Testis (tissue), 3 donors: ENCODE measurements around the gene YEATS4. TPM values are rescaled to one million over a fixed set of nuclear protein-coding genes. Genes with fewer than 3 reads are reported as not detected.

ENCODE experiments used
- DNase-seq: peaks from one replicate; pipeline ENCODE4 v3.0.0-alpha.2; 2019
- H3K27ac ChIP-seq, 2 donors: fragments of 200-600 bp; sonication (generic); one replicate each; pipeline ENCODE4 v1.5.1; 2019
- H3K27me3 ChIP-seq: fragments of 200-600 bp; sonication (generic); one replicate; pipeline ENCODE4 v1.5.1; 2019
- H3K36me3 ChIP-seq: fragments of 200-600 bp; sonication (generic); one replicate; pipeline ENCODE4 v1.5.1; 2017; ENCODE audit warnings: low read depth; ENCODE audit errors: missing control alignments
- H3K4me1 ChIP-seq: fragments of 200-600 bp; sonication (generic); one replicate; pipeline ENCODE4 v1.5.1; 2019
- H3K4me3 ChIP-seq, 2 donors: fragments of 200-600 bp; sonication (generic); one replicate each; pipeline ENCODE4 v1.5.1; 2017 to 2019
- H3K9me3 ChIP-seq: fragments of 200-600 bp; sonication (generic); one replicate; pipeline ENCODE4 v1.5.1; 2017
- POLR2A ChIP-seq: fragments of 450-650 bp; IDR thresholded peaks from one replicate; pipeline ENCODE4 v1.6.1; 2017; ENCODE audit warnings: antibody characterized with exemption, mild to moderate bottlenecking, moderate library complexity
- WGBS, 2 donors: methylation state at CpG; one replicate each; pipeline ENCODE4 v1.1.5; 2018; 5-methylcytosine and 5-hydroxymethylcytosine counted together
- intact Hi-C: fragments of 100-400 bp; cut with DNase I; formaldehyde crosslinking; loops from one replicate; pipeline ENCODE4 v1.15.1; 2023; ENCODE audit warnings: low total_unique reads
- polyA plus RNA-seq: library from polyadenylated mRNA; stranded (reverse); fragments of 350-450 nt; fragmentation: Illumina TruSeq; extraction: RNeasy Lipid Tissue Mini Kit (QIAGEN cat#74804); gene quantifications from one replicate; pipeline ENCODE4 v1.2.3, GENCODE V29; 2014; ENCODE audit warnings: low read depth, low replicate concordance; ENCODE audit not compliant: insufficient read depth
- total RNA-seq, 2 donors: library from RNA; depleted of rRNA; stranded (reverse); fragments of >200 nt; gene quantifications; one replicate each; pipeline ENCODE4 v1.2.3, GENCODE V29; 2016
- TF ChIP-seq, protein P1 (sequence below), 3 experiments: fragments of 450-650 bp in 2 of 3; fragments of 200-600 bp in 1 of 3; sonication (generic) in 1 of 3; IDR thresholded peaks; one replicate each; pipeline ENCODE4 v1.5.1; 2016 to 2019; ENCODE audit warnings: antibody characterized with exemption in 3 of 3, mild to moderate bottlenecking in 2 of 3, moderate library complexity in 1 of 3

YEATS4 gene
- total and polyA plus RNA-seq, 3 donors from 2014 or later, result 43.8 to 112 (median 48.4) TPM

DNA sequence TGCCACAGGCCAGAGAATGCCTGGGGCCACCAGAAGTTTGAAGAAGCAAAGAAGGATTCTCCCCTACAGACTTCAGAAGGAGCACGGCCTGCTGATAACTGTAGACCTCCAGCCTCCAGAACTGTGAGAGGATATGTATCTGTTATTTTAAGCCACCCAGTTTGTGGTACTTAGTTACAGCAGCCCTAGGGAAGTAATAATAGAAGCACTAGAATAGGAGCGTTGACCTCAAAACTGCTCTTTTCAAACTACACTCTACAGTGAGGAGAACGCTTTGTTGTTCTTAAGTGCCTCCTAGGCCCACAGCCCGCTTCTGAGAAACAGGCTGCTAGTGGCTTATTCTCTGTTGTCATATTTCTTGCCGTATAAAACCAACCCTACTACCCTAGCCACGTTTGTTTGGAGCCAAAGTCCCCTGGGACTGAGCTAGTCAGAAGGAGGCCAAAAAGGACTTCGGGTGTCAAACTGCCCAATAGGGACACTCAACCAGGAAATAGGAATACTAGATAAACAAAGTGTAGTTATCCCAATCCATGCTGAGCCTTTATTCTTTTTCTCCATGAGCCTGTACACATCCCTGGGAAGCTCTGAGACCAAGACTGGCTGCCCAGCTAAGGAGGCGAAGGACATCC is 72.2 kb downstream of the YEATS4 start:
- no peaks in the 10 kb centered on the region for H3K27me3 ChIP-seq
- H3K4me3 ChIP-seq, result no peak overlapping the region
- intact Hi-C loops, result no loop called here
- TF ChIP-seq, protein P1, sequence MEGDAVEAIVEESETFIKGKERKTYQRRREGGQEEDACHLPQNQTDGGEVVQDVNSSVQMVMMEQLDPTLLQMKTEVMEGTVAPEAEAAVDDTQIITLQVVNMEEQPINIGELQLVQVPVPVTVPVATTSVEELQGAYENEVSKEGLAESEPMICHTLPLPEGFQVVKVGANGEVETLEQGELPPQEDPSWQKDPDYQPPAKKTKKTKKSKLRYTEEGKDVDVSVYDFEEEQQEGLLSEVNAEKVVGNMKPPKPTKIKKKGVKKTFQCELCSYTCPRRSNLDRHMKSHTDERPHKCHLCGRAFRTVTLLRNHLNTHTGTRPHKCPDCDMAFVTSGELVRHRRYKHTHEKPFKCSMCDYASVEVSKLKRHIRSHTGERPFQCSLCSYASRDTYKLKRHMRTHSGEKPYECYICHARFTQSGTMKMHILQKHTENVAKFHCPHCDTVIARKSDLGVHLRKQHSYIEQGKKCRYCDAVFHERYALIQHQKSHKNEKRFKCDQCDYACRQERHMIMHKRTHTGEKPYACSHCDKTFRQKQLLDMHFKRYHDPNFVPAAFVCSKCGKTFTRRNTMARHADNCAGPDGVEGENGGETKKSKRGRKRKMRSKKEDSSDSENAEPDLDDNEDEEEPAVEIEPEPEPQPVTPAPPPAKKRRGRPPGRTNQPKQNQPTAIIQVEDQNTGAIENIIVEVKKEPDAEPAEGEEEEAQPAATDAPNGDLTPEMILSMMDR (IDR thresholded peaks at IDR 0.05), result no peak
- TF ChIP-seq POLR2A, result no peak
- 75 to 88% methylated on average over 8 of the region's 8 CpGs for WGBS, 2 donors
- DNase-seq, result no peak
- H3K4me1 ChIP-seq, result no peaks in the 10 kb centered on the region
- no peaks in the 10 kb centered on the region for H3K9me3 ChIP-seq
- H3K36me3 ChIP-seq, result no peaks in the 10 kb centered on the region
- no peak overlapping the region for H3K27ac ChIP-seq

DNA sequence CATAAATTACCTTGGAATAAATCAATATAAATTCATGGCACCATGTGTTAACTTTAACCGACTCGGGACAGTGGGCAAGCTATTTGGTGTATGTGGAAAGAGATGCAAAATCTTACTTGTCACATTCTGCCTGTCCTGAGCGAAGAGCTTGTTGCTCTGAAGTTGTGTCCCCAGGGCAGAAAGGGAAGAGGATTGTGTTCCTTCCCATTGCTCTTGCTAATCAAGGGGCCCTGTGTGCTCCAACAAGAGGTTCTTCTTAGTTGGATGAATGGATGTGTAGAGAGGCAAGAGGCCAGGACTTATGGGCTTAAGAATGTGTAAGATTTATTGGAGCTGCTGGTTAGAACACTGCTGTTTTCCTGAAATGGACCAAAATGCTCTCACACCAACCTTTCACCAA is 74.1 kb downstream of the YEATS4 start:
- intact Hi-C loops, result no loop called here
- no peaks in the 10 kb centered on the region for H3K9me3 ChIP-seq
- no peak overlapping the region for H3K4me3 ChIP-seq
- no peak for DNase-seq
- 86 to 93% methylated on average over 3 of the region's 3 CpGs for WGBS, 2 donors
- H3K4me1 ChIP-seq, result no peaks in the 10 kb centered on the region
- no peaks in the 10 kb centered on the region for H3K36me3 ChIP-seq
- H3K27me3 ChIP-seq, result no peaks in the 10 kb centered on the region
- TF ChIP-seq POLR2A, result no peak
- TF ChIP-seq, protein P1 (IDR thresholded peaks at IDR 0.05), result no peak
- H3K27ac ChIP-seq, result no peak overlapping the region

DNA sequence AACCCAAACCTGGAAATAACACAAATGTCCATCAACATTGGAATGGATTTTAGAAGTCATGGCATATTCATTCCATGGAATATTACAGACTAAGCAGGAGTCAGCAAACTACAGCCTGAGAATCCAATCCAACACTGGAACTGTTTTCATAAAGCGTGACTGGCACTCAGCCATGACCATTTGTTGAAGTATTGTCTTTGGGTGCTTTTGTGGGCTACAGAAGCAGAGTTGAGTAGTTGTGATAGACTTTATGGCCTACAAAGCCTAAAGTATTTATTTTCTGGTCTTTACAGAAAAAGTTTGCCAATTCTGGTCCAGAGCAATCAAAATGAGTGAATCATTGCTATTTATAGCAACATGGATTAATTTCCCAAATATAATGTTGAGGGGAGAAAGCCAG is 76.1 kb downstream of the YEATS4 start:
- H3K4me1 ChIP-seq, result no peaks in the 10 kb centered on the region
- H3K36me3 ChIP-seq, result no peaks in the 10 kb centered on the region
- no peak for TF ChIP-seq POLR2A
- TF ChIP-seq, protein P1 (IDR thresholded peaks at IDR 0.05), result no peak
- DNase-seq, result no peak
- H3K27ac ChIP-seq, result no peak overlapping the region
- 68 to 88% methylated on average over 1 of the region's 1 CpG for WGBS, 2 donors
- no peak overlapping the region for H3K4me3 ChIP-seq
- H3K27me3 ChIP-seq, result no peaks in the 10 kb centered on the region
- intact Hi-C loops, result no loop called here
- no peaks in the 10 kb centered on the region for H3K9me3 ChIP-seq

GRCh38 chr12:69437073-69437472 is 77.5 kb downstream of the YEATS4 start:
- no peaks in the 10 kb centered on the region for H3K27me3 ChIP-seq
- H3K4me1 ChIP-seq, result no peaks in the 10 kb centered on the region
- no peak overlapping the region for H3K4me3 ChIP-seq
- no peaks in the 10 kb centered on the region for H3K9me3 ChIP-seq
- WGBS, 2 donors, result 63 to 70% methylated on average over 2 of the region's 2 CpGs
- H3K27ac ChIP-seq, result no peak overlapping the region
- DNase-seq, result no peak
- intact Hi-C loops, result no loop called here
- H3K36me3 ChIP-seq, result no peaks in the 10 kb centered on the region
- TF ChIP-seq POLR2A, result no peak
- TF ChIP-seq, protein P1 (IDR thresholded peaks at IDR 0.05), result no peak

DNA sequence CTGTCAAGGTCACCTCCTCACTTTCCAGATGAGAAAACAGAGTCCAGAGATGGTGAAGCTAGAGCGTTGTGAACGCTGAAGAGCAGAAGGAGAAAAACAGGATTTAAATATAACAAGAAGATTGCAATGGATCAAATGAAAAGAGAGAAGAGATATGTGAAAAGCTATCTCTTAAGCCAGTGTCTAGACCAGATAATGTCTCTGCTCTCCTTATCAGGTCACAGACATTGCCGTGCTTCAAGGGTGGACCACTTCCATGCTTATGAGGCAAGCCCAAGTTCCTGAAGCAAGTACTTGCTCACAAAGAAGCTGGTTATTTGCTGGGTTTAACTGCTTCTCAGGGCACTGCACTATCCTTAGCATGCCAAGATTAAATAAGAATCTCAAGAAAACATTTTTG is 79.0 kb downstream of the YEATS4 start:
- no peak overlapping the region for H3K4me3 ChIP-seq
- no peaks in the 10 kb centered on the region for H3K27me3 ChIP-seq
- no peak for DNase-seq
- no peak overlapping the region for H3K27ac ChIP-seq
- intact Hi-C loops, result no loop called here
- no peaks in the 10 kb centered on the region for H3K9me3 ChIP-seq
- TF ChIP-seq POLR2A, result no peak
- TF ChIP-seq, protein P1 (IDR thresholded peaks at IDR 0.05), result no peak
- no peaks in the 10 kb centered on the region for H3K36me3 ChIP-seq
- no peaks in the 10 kb centered on the region for H3K4me1 ChIP-seq
- WGBS, 2 donors, result 86 to 94% methylated on average over 3 of the region's 3 CpGs
